ENCODE data around the gene RNF8. TPM values are rescaled to one million over a fixed set of nuclear protein-coding genes. Genes with fewer than 3 reads are reported as not detected.

RNF8 gene
- polyA plus RNA-seq, 2 donors: 10.3 to 14.7 TPM

GRCh38 chr6:37352384-37352783 lies 1.4 kb upstream of the RNF8 start:
- Histone ChIP-seq H3K36me3 (ENCODE audit: control insufficient read depth in 2 of 2, insufficient read depth in 2 of 2, low read length in 1 of 2) (no peaks in the 10 kb centered on the region), H3K27ac (ENCODE audit: low read depth in 2 of 2, low read length in 1 of 2) (no peak overlapping the region), H3K4me1 (ENCODE audit: control insufficient read depth in 2 of 2, insufficient read depth in 2 of 2, low read length in 1 of 2) (no peaks in the 10 kb centered on the region), H3K9me3 (ENCODE audit: control insufficient read depth in 2 of 2, insufficient read depth in 1 of 2, low read depth in 1 of 2, low read length in 1 of 2) (no peaks in the 10 kb centered on the region), H3K27me3 (ENCODE audit: control insufficient read depth in 1 of 2, insufficient read depth in 2 of 2, low read length in 2 of 2) (no peaks in the 10 kb centered on the region), H3K4me3 (ENCODE audit: low read depth in 1 of 2, low read length in 2 of 2) (no peak overlapping the region)
- WGBS, 2 donors: 92 to 94% methylated on average over 3 of the region's 3 CpGs

- no peaks in the 10 kb centered on the region for H3K4me1 ChIP-seq (ENCODE audit: control insufficient read depth in 2 of 2, insufficient read depth in 2 of 2, low read length in 1 of 2)
- 4 to 6% methylated on average over 39 to 44 of the region's 44 CpGs for WGBS, 2 donors
- H3K4me3 ChIP-seq (ENCODE audit: low read depth in 1 of 2, low read length in 2 of 2): peak overlapping the region; percentile 84 to 91
- no peaks in the 10 kb centered on the region for H3K27me3 ChIP-seq (ENCODE audit: control insufficient read depth in 1 of 2, insufficient read depth in 2 of 2, low read length in 2 of 2)
- peak overlapping the region in 1 of 2 donors; percentile 65 for H3K27ac ChIP-seq (ENCODE audit: low read depth in 2 of 2, low read length in 1 of 2)
- no peaks in the 10 kb centered on the region for H3K36me3 ChIP-seq (ENCODE audit: control insufficient read depth in 2 of 2, insufficient read depth in 2 of 2, low read length in 1 of 2)
- no peaks in the 10 kb centered on the region for H3K9me3 ChIP-seq (ENCODE audit: control insufficient read depth in 2 of 2, insufficient read depth in 1 of 2, low read depth in 1 of 2, low read length in 1 of 2)
These were observed 972 bp downstream of the RNF8 start for GRCh38 chr6:37354526-37355384.

- no peak overlapping the region for H3K27ac ChIP-seq (ENCODE audit: low read depth in 2 of 2, low read length in 1 of 2)
- no peaks in the 10 kb centered on the region for H3K27me3 ChIP-seq (ENCODE audit: control insufficient read depth in 1 of 2, insufficient read depth in 2 of 2, low read length in 2 of 2)
- H3K4me1 ChIP-seq (ENCODE audit: control insufficient read depth in 2 of 2, insufficient read depth in 2 of 2, low read length in 1 of 2): no peaks in the 10 kb centered on the region
- no peaks in the 10 kb centered on the region for H3K9me3 ChIP-seq (ENCODE audit: control insufficient read depth in 2 of 2, insufficient read depth in 1 of 2, low read depth in 1 of 2, low read length in 1 of 2)
- H3K4me3 ChIP-seq (ENCODE audit: low read depth in 1 of 2, low read length in 2 of 2): no peak overlapping the region
- H3K36me3 ChIP-seq (ENCODE audit: control insufficient read depth in 2 of 2, insufficient read depth in 2 of 2, low read length in 1 of 2): peaks cover 0 to 2% of the 10 kb centered on the region in 2 donors
- WGBS, 2 donors: 59 to 61% methylated on average over 1 of the region's 1 CpG
These were observed 3.5 kb downstream of the RNF8 start for GRCh38 chr6:37357288-37357687.

GRCh38 chr6:37357860-37358259 lies 4.1 kb downstream of the RNF8 start:
- Histone ChIP-seq H3K9me3 (ENCODE audit: control insufficient read depth in 2 of 2, insufficient read depth in 1 of 2, low read depth in 1 of 2, low read length in 1 of 2) (no peaks in the 10 kb centered on the region), H3K4me1 (ENCODE audit: control insufficient read depth in 2 of 2, insufficient read depth in 2 of 2, low read length in 1 of 2) (no peaks in the 10 kb centered on the region), H3K4me3 (ENCODE audit: low read depth in 1 of 2, low read length in 2 of 2) (no peak overlapping the region), H3K36me3 (ENCODE audit: control insufficient read depth in 2 of 2, insufficient read depth in 2 of 2, low read length in 1 of 2) (peaks cover 0 to 3% of the 10 kb centered on the region in 2 donors), H3K27ac (ENCODE audit: low read depth in 2 of 2, low read length in 1 of 2) (no peak overlapping the region), H3K27me3 (ENCODE audit: control insufficient read depth in 1 of 2, insufficient read depth in 2 of 2, low read length in 2 of 2) (no peaks in the 10 kb centered on the region)
- WGBS, 2 donors: 76 to 89% methylated on average over 2 of the region's 2 CpGs

- H3K27ac ChIP-seq (ENCODE audit: low read depth in 2 of 2, low read length in 1 of 2): no peak overlapping the region
- no peaks in the 10 kb centered on the region for H3K9me3 ChIP-seq (ENCODE audit: control insufficient read depth in 2 of 2, insufficient read depth in 1 of 2, low read depth in 1 of 2, low read length in 1 of 2)
- no peak overlapping the region for H3K4me3 ChIP-seq (ENCODE audit: low read depth in 1 of 2, low read length in 2 of 2)
- peaks cover 0 to 6% of the 10 kb centered on the region in 2 donors for H3K36me3 ChIP-seq (ENCODE audit: control insufficient read depth in 2 of 2, insufficient read depth in 2 of 2, low read length in 1 of 2)
- H3K4me1 ChIP-seq (ENCODE audit: control insufficient read depth in 2 of 2, insufficient read depth in 2 of 2, low read length in 1 of 2): no peaks in the 10 kb centered on the region
- H3K27me3 ChIP-seq (ENCODE audit: control insufficient read depth in 1 of 2, insufficient read depth in 2 of 2, low read length in 2 of 2): no peaks in the 10 kb centered on the region
- WGBS, 2 donors: 80 to 88% methylated on average over 3 of the region's 3 CpGs
These were observed 5.3 kb downstream of the RNF8 start for GRCh38 chr6:37359039-37359438.

GRCh38 chr6:37362101-37362828 lies 8.5 kb downstream of the RNF8 start:
- H3K4me3 ChIP-seq (ENCODE audit: low read depth in 1 of 2, low read length in 2 of 2): no peak overlapping the region
- peaks cover 0 to 6% of the 10 kb centered on the region in 2 donors for H3K36me3 ChIP-seq (ENCODE audit: control insufficient read depth in 2 of 2, insufficient read depth in 2 of 2, low read length in 1 of 2)
- no peak overlapping the region for H3K27ac ChIP-seq (ENCODE audit: low read depth in 2 of 2, low read length in 1 of 2)
- H3K27me3 ChIP-seq (ENCODE audit: control insufficient read depth in 1 of 2, insufficient read depth in 2 of 2, low read length in 2 of 2): no peaks in the 10 kb centered on the region
- 67 to 84% methylated on average over 2 of the region's 2 CpGs for WGBS, 2 donors
- no peaks in the 10 kb centered on the region for H3K4me1 ChIP-seq (ENCODE audit: control insufficient read depth in 2 of 2, insufficient read depth in 2 of 2, low read length in 1 of 2)
- H3K9me3 ChIP-seq (ENCODE audit: control insufficient read depth in 2 of 2, insufficient read depth in 1 of 2, low read depth in 1 of 2, low read length in 1 of 2): no peaks in the 10 kb centered on the region

- no peak overlapping the region for H3K4me3 ChIP-seq (ENCODE audit: low read depth in 1 of 2, low read length in 2 of 2)
- H3K4me1 ChIP-seq (ENCODE audit: control insufficient read depth in 2 of 2, insufficient read depth in 2 of 2, low read length in 1 of 2): no peaks in the 10 kb centered on the region
- 44 to 45% methylated on average over 2 of the region's 2 CpGs for WGBS, 2 donors
- no peaks in the 10 kb centered on the region for H3K27me3 ChIP-seq (ENCODE audit: control insufficient read depth in 1 of 2, insufficient read depth in 2 of 2, low read length in 2 of 2)
- H3K36me3 ChIP-seq (ENCODE audit: control insufficient read depth in 2 of 2, insufficient read depth in 2 of 2, low read length in 1 of 2): peaks cover 8 to 10% of the 10 kb centered on the region in 2 donors
- H3K27ac ChIP-seq (ENCODE audit: low read depth in 2 of 2, low read length in 1 of 2): no peak overlapping the region
- no peaks in the 10 kb centered on the region for H3K9me3 ChIP-seq (ENCODE audit: control insufficient read depth in 2 of 2, insufficient read depth in 1 of 2, low read depth in 1 of 2, low read length in 1 of 2)
These were observed 12.0 kb downstream of the RNF8 start for GRCh38 chr6:37365791-37366190.

GRCh38 chr6:37366910-37367309 lies 13.1 kb downstream of the RNF8 start:
- Histone ChIP-seq H3K27me3 (ENCODE audit: control insufficient read depth in 1 of 2, insufficient read depth in 2 of 2, low read length in 2 of 2) (no peaks in the 10 kb centered on the region), H3K27ac (ENCODE audit: low read depth in 2 of 2, low read length in 1 of 2) (no peak overlapping the region), H3K4me1 (ENCODE audit: control insufficient read depth in 2 of 2, insufficient read depth in 2 of 2, low read length in 1 of 2) (no peaks in the 10 kb centered on the region), H3K36me3 (ENCODE audit: control insufficient read depth in 2 of 2, insufficient read depth in 2 of 2, low read length in 1 of 2) (peaks cover 6 to 10% of the 10 kb centered on the region in 2 donors), H3K9me3 (ENCODE audit: control insufficient read depth in 2 of 2, insufficient read depth in 1 of 2, low read depth in 1 of 2, low read length in 1 of 2) (no peaks in the 10 kb centered on the region), H3K4me3 (ENCODE audit: low read depth in 1 of 2, low read length in 2 of 2) (no peak overlapping the region)
- WGBS, 2 donors: 93 to 95% methylated on average over 3 of the region's 3 CpGs

GRCh38 chr6:37368961-37369320 lies 15.2 kb downstream of the RNF8 start:
- peaks cover 2 to 10% of the 10 kb centered on the region in 2 donors for H3K36me3 ChIP-seq (ENCODE audit: control insufficient read depth in 2 of 2, insufficient read depth in 2 of 2, low read length in 1 of 2)

More at GRCh38 chr6:37368961-37369320, 15.2 kb downstream of the RNF8 start:
- Histone ChIP-seq H3K27me3 (ENCODE audit: control insufficient read depth in 1 of 2, insufficient read depth in 2 of 2, low read length in 2 of 2) (no peaks in the 10 kb centered on the region), H3K4me3 (ENCODE audit: low read depth in 1 of 2, low read length in 2 of 2) (no peak overlapping the region), H3K27ac (ENCODE audit: low read depth in 2 of 2, low read length in 1 of 2) (no peak overlapping the region), H3K4me1 (ENCODE audit: control insufficient read depth in 2 of 2, insufficient read depth in 2 of 2, low read length in 1 of 2) (no peaks in the 10 kb centered on the region), H3K9me3 (ENCODE audit: control insufficient read depth in 2 of 2, insufficient read depth in 1 of 2, low read depth in 1 of 2, low read length in 1 of 2) (no peaks in the 10 kb centered on the region)
- WGBS, 2 donors: 87% methylated on average over 1 of the region's 1 CpG

Measured in esophagus (tissue), 2 donors.